ENCODE measurements around the gene OTUB1.

OTUB1 gene

DNA sequence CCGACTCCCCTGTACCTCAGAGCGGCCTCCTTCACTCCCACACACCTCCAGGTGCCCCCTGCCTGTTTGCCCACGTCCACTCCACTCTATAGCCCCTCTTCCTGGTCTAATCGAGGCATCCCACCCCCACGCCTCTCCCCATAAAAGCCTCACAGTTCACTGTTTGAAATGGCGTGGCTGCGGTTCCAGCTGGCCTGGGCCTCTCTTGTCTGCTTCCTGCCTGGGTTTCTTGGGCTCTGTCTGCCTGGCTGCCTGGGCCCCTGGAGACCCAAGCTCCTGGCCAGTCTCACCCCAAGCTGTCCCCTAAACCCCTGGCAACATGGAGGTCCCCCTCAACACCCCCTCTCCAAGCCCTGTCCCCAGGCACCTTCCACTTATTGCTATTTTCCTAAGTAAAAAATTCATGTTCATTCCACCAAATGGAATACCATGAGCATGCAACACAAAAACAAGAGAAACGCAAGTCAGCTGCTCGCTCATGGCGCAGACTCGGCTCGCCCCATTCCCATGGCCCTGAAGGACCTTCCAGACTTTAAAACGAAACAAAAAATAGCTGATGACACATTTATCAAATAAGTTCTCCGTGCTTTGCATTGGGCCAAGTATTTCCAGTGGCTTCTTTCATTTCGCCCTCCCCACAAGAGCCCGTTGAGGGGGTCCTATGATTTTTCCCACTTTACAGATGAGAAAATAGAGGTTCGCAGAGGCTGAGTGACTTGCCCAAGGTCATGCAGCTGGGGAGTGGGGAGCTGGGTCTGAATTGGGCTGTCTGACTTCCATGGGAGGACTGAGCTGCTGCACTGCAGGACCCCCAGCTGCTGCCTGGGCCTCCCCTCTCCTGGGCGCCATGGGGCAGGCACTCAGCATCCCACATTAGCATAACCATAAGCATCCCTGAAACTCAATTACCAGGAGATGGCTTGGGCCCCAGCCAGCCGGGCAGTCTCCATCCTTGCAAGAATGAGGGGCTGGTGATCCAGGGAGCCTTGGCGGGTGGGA, 37.8 kb downstream of the OTUB1 start:
- no peak for DNase-seq (ENCODE audit: low read depth)

- DNase-seq (ENCODE audit: low read depth) = no peak
Observed at GRCh38 chr11:64025205-64025604, 39.0 kb downstream of the OTUB1 start.

GRCh38 chr11:64026575-64027205, 40.5 kb downstream of the OTUB1 start:
- DNase-seq (ENCODE audit: low read depth) = no peak

DNA sequence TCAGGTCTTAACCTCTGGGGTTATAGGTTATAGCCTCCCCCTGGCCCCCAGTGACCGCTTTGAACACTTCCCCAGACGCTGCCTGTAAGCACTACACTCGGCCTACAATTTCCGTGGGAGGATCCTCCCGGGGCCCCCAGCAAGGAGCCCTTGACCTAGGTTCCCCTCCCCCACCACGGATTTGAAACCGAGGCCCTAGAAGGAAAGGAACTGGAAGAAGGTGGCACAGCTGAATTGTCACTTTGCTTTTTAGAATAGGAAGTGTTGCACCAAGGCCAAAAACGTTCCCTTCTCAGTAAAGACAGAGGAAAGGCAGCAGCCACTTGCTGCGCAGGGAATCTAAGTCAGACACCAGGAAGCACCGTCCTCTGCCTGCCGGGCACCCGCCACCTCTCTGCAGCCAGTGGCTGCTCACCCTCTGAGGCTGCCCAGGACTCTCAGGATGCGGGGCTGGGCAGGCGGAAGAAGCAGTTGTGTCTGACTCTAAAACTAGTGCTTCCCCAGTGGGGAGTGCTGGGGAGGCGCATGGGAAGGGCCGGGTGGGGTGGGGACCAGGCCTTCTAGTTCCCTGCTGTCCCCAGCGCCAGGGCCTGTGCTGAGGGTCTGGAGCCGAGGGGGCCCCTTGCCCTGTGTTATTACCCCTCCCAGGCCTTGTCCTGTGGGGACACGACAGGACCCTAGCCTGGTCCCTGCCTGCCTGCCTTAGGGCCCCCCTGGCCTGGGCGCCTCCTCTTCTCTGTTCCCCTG, 41.6 kb downstream of the OTUB1 start:
- DNase-seq (ENCODE audit: low read depth) = no peak

DNA sequence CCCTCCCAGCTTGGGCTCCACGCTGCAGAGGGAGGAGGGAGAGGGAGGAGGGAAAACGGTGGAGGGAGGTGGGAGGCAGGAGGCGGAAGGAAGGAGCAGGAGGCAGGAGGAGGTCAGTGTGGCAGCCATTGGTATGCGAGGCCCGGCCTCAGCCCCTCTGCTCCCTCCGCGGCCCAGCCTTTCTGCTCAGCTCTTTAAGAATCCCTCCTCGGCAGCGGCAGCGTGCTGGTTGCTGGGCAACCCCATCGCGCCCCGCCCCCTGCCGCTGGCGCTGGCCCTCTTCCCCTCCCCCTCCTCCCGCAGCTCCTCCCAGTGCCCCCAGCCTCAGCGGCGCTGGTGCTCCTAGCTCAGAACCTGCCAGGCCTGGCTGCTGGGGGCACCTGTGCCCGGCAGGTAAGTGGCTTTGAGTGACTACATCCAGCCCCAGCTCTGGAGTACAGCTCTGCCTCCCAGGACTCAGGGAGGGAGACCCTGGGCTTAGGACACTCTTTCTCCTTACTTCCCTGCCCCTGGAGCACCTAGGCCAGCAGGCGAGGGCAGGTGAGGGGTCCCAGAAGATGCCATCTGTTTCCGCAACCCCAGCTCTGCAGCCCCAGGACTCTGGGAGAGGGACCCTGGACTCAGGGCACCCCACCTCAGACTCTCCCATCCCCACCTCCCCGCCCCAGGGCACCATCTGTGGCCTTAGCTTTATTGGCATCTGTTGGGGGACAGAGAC, 42.3 kb downstream of the OTUB1 start:
- no peak for DNase-seq (ENCODE audit: low read depth)

- DNase-seq (ENCODE audit: low read depth) = no peak
Observed at GRCh38 chr11:64029773-64030172, 43.5 kb downstream of the OTUB1 start.

GRCh38 chr11:64031001-64031400, 44.8 kb downstream of the OTUB1 start:
- no peak for DNase-seq (ENCODE audit: low read depth)

- DNase-seq (ENCODE audit: low read depth) = no peak
Observed at GRCh38 chr11:64032050-64032449, 45.8 kb downstream of the OTUB1 start.

GRCh38 chr11:64034411-64034811, 48.2 kb downstream of the OTUB1 start:
- no peak for DNase-seq (ENCODE audit: low read depth)

GRCh38 chr11:64035081-64035524, 48.9 kb downstream of the OTUB1 start:
- DNase-seq (ENCODE audit: low read depth) = no peak

- DNase-seq (ENCODE audit: low read depth) = no peak
Observed at GRCh38 chr11:64035576-64035975, 49.3 kb downstream of the OTUB1 start, which contains the start of gene FLRT1. FLRT1 (plus strand) TSS chr11:64035931; CDS start chr11:64116268, 80,337 bp downstream.

- no peak for DNase-seq (ENCODE audit: low read depth)
Observed at GRCh38 chr11:64036087-64037026, 50.1 kb downstream of the OTUB1 start.

GRCh38 chr11:64037027-64037634, 50.9 kb downstream of the OTUB1 start:
- DNase-seq (ENCODE audit: low read depth) = no peak

- DNase-seq (ENCODE audit: low read depth) = no peak
Observed at GRCh38 chr11:64038500-64038899, 52.3 kb downstream of the OTUB1 start.

DNA sequence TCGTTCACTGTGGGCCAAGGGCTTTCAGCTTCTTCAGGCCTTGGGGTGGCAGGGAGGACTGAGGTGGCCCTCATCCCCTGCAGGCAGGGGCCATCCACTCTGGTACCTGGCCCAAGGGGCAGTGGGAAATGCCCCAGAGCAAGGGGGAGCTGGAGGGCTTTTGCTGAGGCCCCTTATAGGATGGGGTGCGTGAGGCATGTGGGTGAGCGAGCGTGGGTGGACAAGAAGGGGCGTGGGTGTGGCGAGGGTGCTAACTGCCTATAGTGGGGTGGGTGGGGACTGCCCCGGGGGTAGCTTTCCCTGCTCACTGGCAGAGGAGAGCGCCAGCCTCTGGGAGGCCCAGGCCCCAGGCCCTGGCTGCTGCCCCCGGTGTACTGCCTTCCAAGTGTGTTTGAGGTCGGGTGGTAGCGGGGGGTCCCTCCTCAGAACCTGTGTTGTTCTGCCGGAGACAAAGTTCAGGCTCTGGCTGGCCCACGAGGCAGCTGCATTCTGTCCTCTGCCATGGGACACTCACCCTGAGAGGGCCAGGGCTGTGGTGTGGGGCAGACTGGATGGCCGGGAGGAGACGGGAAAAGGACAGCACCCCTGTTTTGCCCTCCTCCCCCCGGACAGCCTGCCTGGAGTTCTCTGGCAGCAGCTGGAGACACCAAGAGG, 52.9 kb downstream of the OTUB1 start:
- DNase-seq (ENCODE audit: low read depth) = no peak

- no peak for DNase-seq (ENCODE audit: low read depth)
Observed at GRCh38 chr11:64040684-64041322, 54.6 kb downstream of the OTUB1 start.

GRCh38 chr11:64041846-64042245, 55.6 kb downstream of the OTUB1 start:
- DNase-seq (ENCODE audit: low read depth) = no peak

GRCh38 chr11:64042301-64042700, 56.1 kb downstream of the OTUB1 start:
- no peak for DNase-seq (ENCODE audit: low read depth)

GRCh38 chr11:64043545-64043944, 57.3 kb downstream of the OTUB1 start:
- no peak for DNase-seq (ENCODE audit: low read depth)

Data from non-pigmented ciliary epithelial cell (primary cell).